ENCODE data around the gene SMYD5.
A peak's percentile ranks its signal among the peaks of the same experiment; 100 is the strongest.

Gene SMYD5

DNA sequence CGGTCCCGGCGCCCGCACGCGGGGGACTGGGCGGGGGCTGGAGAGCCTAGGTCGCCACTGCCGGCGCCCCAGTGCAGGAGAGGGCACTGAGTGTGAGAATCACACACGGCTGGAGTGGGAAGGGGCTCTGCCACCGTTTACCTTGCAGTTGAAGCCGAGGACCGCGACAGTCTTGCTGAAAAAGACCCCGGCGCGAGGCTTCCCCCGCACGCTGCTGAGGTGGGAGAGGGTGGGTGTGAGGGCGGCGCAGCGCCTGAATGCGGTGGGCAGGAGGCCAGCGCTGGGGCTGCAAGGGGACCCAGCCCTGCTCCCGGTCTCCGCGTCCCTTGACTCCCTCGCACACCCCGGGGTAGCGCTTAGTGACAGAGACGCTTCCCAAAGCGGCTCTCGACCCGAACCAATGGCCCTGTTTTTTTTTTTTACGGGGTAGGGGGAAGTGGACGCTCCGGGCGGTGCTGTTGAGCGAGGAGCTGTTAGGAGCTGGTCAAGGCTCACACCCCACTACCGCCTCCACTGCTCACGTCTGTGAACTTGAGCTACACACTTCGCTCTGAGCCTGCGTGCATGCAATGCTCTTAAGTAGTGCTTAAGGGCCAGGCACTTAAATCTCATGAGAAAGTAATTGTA is 10.9 kb upstream of the SMYD5 start:
- no peak for DNase-seq (ENCODE audit: low read depth in 1 of 2, low spot score in 1 of 2)

DNA sequence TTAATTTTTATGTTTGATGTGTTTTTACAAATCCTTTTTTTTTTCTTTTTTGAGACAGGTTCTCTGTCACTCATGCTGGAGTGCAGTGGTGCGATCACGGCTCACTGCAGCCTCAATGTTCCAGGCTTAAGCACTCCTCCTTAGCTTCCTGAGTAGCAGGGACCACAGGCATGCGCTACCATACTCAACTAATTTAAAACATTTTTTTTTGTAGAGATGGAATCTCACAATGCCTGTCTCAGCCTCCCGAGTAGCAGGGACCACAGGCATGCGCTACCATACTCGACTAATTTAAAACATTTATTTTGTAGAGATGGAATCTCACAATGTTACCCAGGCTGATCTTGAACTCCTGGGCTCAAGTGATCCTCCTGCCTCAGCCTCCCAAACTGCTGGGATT is 8.4 kb upstream of the SMYD5 start:
- no peak for DNase-seq (ENCODE audit: low read depth in 1 of 2, low spot score in 1 of 2)

DNA sequence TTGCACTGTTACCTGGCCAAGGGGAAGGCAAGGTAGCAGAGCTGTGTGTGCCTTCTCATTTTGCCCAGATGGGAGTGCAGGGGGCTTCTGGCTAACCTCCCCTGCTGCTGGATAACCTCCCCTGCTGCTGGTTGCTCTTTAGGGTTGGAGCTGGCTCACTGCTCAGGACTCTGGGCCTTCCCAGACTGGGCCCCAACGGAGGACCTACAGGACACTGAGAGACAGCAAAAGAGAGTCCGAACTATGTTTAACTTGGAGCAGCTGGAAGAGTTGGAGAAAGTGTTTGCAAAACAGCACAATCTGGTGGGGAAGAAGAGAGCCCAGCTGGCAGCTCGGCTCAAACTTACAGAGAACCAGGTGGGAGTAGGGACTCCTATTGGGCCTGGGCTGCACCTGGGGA is 5.8 kb upstream of the SMYD5 start:
- DNase-seq (ENCODE audit: low read depth in 1 of 2, low spot score in 1 of 2) = no peak

DNA sequence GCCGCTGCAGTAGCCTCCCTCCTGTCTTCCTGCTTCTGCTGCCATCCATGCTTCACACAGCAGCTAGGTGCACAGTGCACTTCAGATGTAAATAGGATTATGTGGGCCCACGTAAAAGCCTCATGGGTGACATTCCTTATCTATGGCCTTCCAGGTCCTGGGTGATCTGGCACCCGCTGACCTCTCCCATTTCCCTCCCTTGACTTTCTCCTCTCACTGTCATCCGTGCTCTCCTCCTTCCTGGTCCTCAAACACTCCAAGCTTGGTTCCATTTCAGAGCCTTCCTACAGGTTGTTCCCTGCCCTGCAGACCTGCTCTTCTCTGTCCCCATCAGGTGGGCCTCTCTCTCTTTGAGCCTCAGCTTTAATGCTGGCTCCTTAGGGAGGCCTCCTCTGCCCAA is 4.0 kb upstream of the SMYD5 start:
- no peak for DNase-seq (ENCODE audit: low read depth in 1 of 2, low spot score in 1 of 2)

DNA sequence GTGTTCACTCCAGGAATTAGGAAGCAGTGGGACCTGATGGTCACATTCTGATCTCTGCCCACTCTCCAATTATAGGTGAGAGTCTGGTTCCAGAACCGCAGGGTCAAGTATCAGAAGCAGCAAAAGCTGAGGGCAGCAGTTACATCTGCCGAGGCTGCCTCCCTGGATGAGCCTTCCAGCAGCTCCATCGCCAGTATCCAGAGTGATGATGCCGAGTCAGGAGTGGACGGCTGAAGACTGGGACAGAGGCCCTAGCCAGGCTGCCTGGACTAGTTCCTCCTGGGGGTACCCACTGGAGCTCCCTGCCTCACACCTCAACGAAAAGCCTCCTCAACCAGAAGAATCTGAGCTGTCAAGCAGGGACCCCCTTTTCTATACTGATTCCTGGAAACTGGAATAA is 3.3 kb upstream of the SMYD5 start:
- DNase-seq (ENCODE audit: low read depth in 1 of 2, low spot score in 1 of 2) = no peak

DNA sequence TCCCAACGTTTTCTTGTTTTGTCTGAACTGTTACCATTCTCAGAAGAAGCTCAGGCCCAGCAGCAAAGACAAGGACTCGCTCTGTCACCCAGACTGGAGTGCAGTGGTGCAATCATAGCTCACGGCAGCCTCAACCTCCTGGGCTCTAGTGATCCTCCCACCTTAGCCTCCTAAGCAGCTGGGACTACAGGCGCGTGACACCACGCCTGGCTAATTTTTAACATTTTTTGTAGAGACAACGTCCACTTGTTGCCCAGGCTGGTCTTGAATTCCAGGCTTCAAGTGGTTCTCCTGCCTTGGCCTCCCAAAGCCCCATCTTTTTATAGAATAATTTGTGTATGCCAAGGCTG is 2.0 kb upstream of the SMYD5 start:
- no peak for DNase-seq (ENCODE audit: low read depth in 1 of 2, low spot score in 1 of 2)

DNA sequence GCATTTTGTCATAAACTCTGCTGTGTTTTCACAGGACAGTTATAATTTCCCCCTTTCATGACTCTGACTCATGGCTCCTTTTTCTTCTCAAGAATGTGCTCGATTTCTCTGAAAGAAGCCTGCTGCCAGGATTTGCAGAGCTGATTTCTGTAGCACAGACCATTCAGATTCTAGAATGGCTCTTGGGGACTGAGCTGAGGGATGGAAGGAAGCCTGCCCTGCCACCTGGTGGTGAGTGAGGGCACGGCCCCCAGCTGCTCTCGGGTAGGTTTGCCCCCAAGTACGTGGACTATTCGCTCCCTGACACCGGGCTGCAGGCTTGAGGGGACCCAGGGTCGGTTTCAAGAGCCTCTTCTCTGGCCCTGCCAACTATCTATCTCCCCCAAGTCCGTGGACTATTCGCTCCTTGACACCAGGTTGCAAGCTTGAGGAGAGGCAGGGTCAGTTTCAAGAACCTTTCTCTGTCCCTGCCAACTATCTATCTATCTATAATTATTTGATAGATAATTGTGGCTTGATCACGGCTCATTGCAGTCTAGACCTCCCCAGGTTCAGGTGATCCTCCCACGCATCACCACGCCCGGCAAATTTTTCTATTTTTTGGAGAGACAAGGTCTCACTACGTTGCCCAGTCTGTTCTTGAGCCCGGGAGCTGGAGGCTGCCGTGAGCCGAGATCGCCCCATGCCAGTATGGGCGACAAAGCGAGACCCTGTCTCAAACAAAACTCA is 1.4 kb upstream of the SMYD5 start:
- peak; percentile 50 to 58 for DNase-seq (ENCODE audit: low read depth in 1 of 2, low spot score in 1 of 2)

DNA sequence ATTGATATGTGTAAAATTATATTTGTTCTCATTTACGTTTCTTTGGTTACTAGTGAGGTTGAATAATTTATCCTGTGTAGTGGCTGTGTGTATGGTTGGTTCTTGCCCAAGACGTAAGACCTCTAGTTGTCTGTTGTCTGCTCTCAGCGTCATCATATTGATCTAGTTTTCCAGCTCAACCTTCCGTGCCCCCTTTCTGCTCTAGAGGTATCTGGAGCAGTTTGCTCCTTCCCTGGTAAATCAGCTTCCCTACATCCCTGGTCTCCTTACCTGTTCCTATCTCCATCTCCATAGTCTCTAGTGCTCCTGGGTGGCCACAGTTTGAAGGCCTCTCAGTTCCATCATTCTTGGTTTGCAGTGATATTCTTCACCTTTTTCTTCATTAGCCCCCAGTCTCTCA is 1.2 kb downstream of the SMYD5 start:
- no peak for DNase-seq (ENCODE audit: low read depth in 1 of 2, low spot score in 1 of 2)

DNA sequence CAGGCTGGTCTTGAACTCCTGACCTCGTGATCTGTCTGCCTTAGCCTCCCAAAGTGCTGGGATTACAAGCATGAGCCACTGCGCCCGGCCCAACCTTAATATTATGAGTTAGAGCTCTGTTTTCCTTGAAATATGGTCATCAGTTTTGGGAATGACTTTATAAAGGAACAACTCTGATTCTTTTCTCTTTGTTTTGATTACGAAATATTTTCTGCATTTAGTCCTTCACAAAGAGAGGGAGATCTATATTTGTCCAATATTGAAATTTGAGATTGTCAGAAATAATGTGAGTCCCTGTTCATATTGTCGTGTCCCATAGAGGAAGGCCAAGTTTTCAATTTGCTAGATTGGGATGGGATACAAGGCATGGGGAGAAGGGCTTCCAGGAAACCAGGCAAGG is 3.1 kb downstream of the SMYD5 start:
- DNase-seq (ENCODE audit: low read depth in 1 of 2, low spot score in 1 of 2) = no peak

DNA sequence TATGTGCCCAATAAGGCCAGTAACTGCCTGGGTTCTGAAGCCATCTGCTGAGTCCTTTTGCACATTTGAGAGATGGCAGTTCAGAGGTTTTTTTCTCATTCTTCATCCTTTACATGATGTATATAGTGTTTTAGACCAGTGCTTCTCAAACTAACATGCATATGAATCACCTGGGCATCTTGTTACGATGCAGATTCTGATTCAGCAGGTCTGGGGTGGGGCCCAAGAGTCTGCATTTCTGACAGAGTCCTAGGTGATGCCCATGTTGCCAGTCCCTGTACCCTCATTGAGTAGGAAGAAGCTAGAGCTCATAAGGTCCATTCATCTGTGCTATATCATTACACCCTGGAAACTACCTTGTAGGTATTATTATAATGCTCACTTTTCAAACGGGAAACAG is 3.8 kb downstream of the SMYD5 start:
- no peak for DNase-seq (ENCODE audit: low read depth in 1 of 2, low spot score in 1 of 2)

DNA sequence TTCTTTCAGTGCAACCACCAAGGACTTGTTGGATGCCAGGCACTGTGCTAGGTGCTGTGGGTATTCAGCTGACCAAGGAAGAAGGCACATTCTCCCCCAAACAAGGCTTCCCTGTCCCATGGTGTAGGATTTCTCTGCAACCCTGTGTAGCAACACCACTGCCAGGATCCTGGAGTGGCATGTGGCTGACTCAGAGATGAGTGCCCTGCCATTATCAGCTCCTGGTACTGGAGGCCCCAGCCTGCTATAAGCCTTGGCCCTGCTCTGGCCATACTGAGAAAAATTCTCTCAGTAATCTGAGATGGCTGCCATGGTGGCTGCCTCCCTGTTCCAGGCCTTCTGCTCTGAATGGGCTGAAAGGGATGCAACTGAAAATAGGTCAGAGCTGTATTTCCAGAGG is 4.3 kb downstream of the SMYD5 start:
- no peak for DNase-seq (ENCODE audit: low read depth in 1 of 2, low spot score in 1 of 2)

DNA sequence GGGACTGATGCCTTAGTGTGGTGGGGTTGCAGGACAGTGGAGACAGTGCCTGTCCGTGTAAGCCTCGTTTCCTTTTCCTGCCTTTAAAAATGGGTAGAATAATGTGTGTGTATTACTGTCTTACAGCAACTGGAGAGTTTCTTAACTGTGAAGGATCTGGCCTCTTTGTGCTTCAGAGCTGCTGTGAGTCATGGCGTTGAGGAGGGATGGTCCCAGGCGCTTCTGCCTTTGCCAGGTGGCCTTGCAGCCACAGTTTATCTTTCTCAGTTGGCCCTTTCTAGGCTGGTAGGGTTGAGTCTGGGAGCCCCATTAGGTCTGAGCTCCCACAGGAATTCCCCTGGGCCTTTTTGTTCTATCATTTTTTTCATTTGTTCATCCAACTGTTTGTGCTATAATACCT is 9.8 kb downstream of the SMYD5 start:
- DNase-seq (ENCODE audit: low read depth in 1 of 2, low spot score in 1 of 2) = no peak

DNA sequence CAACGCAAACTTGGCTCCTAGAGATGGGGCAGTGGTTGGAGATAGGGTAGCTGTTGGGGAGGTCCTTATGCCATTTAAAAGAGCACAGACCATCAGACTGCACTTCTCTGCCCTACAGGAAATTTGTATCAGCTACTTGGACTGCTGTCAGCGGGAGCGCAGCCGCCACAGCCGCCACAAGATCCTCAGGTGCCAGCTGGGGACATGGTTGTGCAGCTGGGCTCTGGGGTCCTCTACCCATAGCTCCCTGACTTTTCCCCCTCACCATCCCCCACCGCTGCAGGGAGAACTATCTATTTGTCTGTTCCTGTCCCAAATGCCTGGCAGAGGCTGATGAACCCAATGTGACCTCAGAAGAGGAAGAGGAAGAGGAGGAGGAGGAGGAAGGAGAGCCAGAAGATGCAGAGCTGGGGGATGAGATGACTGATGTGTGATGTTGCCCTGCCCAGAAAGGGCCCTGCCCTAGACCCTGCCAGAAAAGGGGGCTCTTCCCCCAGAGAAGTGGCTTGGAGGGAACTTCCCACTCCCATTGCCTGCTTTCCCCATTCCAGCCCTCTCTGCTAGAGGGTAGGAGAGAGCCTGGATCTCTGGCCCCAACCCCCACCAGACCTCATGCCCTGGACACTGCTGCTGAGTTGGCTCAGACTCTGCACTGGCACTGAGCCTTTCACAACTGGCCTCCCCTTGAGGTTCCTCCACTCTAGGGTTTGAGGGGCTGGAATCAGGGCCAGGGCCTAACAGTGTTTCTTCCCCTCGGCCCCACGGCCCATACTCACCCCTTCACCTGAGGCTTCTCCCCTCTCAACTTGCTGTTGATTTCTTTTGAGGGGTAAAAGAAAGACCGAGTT is 11.7 kb downstream of the SMYD5 start:
- DNase-seq (ENCODE audit: low read depth in 1 of 2, low spot score in 1 of 2) = no peak

DNA sequence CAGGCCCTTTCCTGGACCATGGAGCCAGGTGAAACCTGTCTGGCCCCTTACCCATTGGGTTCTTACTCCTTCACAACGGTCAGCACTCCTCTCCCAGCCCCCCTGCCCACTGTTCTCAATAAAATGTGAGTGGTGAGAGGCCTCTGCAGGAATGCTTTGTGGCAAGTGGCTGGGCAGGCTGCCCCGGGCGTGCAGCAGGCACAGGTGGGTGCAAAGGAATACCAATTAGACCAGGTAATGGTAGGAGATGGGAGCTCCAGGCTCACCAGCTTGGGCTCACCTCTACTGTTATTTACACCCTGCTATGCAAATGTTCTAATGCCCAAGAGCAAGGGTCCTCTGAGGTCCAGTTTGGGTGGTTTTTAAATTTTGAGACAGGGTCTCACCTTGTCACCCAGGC is 13.0 kb downstream of the SMYD5 start:
- DNase-seq (ENCODE audit: low read depth in 1 of 2, low spot score in 1 of 2) = no peak

DNA sequence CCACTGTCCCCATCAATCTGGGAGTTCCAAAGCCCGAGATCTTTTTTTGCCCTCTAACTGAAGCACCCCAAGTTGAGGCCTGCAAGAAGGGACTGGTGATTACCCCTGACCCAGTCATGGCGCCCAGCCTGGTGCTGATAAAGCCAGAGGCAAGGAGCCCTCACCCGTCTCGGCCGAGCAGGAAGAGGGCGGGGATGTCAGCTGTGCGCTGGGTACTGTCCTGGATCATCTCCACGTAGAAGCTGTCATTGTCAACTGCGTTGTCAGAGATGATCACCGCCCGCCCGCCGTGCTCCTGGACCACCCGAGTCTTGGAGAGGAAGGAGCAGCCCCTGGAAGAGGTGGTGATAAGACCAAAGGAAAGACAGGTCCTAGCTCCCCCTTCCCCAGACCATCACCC is 14.6 kb downstream of the SMYD5 start:
- DNase-seq (ENCODE audit: low read depth in 1 of 2, low spot score in 1 of 2) = no peak

DNA sequence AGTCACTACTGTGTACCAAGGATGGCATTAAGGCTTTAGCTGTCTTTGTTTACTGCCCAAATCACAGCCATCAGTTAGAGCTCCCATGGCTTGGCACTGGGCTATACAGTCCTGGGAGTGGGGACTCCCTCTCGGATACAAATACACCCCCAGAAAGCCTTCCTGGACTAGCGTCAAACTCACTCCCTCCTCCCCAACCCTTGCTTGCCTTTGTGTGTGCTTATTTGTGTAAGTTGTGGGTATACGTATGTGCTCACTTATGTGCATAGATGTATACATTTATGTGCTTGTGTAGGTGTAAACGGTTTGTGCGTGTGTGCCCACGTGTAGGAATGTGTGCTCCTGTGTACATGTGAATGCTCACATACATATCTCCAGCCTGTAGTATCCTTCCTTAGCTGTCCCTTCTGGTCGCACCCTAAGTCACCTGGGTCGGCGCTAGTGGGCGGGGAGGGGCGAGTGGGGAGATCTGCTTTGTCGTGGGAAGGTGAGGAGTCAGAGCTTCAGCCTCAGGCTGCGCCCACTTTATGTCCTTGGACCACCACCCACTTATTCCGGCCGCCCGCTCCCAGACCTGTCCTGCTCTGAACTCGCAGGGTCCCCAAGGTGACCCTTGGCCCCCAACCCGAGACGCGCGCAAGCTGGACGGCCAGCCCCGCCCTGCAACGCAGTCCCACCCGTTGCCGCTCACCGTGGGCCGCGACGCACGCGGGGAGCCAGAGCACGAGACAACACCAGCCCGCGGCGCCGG is 18.5 kb downstream of the SMYD5 start:
- no peak for DNase-seq (ENCODE audit: low read depth in 1 of 2, low spot score in 1 of 2)

DNA sequence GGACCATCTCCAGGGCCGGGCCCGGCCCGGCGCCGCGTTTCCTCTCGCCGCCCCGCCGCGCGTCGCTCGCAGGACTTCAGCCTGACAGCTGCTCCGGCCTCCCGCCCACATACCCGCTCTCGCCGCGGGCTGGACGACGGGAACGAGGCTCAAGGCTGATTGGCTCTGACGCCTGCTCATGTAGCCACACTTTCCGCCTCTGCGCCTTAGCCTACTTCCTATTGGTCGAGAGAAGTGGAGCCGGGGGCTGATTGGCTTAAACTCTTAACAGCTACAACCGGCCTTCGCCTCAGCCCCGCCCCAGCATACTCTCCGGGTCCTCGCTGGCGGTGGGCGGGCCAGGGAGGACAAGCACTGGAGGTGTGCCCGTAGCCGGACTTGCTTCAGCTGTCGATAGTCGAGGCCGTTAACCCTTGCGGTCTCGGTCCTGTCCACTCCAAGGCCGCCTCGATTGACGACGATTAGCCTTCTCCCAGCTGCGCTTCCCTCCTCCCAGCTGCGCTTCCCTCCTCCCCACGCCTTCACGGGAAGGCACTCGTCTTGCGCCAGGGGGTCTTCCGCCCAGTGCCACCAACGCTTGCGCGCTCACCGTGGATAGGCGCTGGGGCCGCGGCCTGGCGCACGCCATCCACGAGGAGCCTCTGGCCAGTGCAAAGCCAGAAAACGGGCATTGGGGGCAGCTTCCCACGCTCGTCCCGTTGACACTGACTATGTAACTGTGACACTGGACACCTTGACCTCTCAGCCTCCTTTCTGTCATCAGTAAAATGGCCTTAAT is 19.3 kb downstream of the SMYD5 start, which contains the start of gene PRADC1:
Gene PRADC1, minus strand, starts transcription at position 86 of the 778 bp plus-strand sequence. Its CDS starts 79 bp downstream, at position 7.
- peak; percentile 81 to 89 for DNase-seq (ENCODE audit: low read depth in 1 of 2, low spot score in 1 of 2)

DNA sequence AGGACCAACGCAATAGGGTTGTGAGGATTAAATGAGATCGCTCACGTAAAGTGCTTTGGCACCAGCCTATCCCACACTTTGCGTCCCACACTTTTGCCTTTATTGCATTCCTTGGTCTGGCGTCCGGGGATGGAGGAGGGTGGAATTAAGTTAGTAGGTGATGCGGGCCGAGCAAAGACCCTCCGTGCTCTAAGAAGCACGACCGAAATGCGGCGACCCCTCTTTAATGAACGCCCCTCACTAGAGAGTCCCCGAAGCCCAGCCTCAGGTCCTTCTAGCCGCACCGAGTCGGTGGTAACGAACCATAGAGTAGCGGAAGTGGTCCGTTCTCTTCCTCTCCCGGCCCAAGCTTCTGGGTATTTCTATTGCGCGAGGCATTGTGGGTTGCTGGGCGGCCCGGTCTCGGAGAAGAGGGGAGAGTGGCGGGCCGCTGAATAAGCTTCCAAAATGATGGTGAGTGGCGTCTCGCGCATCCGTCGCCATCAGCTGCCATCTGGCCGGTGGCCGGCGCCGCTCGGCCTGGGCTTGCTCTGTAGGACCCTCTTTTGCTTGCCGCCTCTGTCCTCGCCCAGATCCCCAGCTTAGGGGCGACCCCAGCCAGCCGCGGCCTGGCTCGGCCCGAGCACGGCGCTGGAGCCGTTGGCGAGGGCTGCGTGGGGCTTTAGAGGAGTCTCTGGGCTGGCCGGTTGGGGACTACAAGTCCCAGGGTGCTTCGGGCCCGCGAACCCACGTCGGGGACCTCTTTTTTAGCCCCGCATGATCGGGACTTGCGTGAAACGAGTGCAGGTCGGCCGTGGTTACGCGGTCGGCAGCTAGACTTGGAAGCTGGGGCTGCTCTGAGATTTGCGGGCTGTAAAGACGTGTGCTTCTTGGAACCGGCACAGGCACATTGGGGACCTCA is 20.1 kb downstream of the SMYD5 start, which contains the start of gene CCT7:
Gene CCT7, plus strand, starts transcription at position 377 of the 901 bp plus-strand sequence. Its CDS starts 71 bp downstream, at position 448.
- peak; percentile 64 to 76 for DNase-seq (ENCODE audit: low read depth in 1 of 2, low spot score in 1 of 2)

DNA sequence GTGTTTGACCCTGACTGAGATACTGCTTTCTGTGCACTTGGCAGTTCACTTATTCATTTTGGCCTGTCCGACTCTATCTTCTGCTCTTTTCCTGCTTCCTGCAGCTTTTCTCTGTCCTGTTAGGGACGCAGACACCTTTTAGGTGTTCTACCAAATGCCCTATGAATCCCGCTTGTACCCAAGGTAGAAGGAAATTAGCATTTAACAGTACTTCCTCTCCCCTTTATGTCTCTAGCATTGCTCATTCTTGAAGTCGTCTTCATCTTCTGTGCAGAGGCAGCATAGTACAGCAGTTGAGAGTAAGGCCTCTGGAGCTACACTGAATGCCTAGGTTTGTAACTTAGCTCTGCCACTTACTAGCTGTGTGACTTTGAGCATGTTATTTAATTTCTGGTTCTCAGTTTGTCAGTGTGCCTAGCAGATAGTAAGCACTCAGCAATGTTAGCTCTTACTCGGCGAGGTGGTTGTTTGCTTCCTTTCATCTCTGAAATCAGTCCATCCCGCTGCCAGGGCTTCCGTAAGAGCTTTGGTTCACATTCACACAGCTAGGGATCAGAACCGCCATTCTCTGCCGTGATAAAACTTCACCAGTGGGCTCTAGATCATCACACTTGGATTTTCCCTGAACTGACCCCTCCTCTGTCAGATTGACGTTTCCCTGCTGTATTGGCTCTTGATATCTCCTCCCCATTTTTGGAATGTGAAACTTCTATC is 21.4 kb downstream of the SMYD5 start:
- DNase-seq (ENCODE audit: low read depth in 1 of 2, low spot score in 1 of 2) = no peak

All from activated T-helper 1 cell treated with anti-CD3 and anti-CD28 coated beads, Interleukin-2, amount 50 U/mL, for 16 hours (primary cell).